GM21717 (cell line): ENCODE measurements around the gene SEMA3C.

Experiments
- ATAC-seq: cut with Tn5 transposase; IDR thresholded peaks from one replicate; pipeline ENCODE4 v1.9.1; 2021; ENCODE audit warnings: mild to moderate bottlenecking, moderate library complexity; ENCODE audit not compliant: unreplicated experiment

Gene SEMA3C

DNA sequence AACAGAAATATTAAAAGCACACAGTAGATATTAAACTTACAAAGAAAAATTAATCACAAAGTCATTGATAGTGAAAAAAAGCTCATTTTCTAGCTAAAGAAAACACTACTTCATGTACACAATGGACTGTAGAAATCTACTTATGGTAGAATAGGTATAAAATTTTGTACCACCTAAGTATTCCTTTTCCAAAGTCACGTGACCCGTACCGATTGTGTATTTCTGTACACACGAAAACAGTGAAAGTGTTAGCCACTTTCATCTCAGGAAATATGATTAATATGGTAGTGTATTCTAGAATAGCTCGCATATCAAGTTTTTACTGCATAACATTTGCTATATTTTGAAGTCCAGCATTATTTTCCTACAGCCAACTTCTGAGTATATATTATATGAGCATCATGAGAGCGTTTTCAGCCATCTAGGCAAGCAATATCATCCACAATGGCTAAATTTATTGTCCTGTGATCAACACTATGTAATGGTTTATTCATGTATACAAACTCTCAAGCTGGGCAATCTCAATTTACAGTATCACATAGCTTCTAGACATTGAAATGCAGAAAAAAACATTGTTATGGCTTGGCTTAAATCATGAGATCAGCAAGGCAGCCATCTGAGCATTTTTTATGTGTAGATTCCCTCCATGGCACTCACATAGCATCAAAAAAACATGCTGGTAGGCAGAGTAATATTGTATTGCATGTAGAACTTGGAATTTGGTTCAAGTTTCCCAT lies 165.7 kb downstream of the SEMA3C start:
- ATAC-seq: no peak

DNA sequence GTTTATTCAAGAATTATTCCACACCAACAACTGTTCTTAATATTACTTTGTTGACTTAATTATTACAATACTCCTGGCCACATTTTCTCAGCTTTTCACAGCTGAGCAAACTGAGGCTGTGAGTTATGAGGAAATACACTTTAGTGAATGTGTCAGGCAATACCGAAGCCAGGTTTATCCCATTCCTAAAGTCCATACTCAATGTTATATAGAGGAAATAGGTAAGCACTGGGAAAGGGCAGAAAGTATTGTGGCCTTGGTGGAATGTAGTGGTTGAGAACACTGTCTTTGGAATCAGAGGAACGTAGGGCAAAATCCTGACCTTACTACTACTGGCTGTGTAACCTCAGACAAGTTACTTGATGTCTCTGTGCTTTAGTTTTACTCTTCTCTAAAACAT lies 169.6 kb downstream of the SEMA3C start:
- ATAC-seq: no peak

DNA sequence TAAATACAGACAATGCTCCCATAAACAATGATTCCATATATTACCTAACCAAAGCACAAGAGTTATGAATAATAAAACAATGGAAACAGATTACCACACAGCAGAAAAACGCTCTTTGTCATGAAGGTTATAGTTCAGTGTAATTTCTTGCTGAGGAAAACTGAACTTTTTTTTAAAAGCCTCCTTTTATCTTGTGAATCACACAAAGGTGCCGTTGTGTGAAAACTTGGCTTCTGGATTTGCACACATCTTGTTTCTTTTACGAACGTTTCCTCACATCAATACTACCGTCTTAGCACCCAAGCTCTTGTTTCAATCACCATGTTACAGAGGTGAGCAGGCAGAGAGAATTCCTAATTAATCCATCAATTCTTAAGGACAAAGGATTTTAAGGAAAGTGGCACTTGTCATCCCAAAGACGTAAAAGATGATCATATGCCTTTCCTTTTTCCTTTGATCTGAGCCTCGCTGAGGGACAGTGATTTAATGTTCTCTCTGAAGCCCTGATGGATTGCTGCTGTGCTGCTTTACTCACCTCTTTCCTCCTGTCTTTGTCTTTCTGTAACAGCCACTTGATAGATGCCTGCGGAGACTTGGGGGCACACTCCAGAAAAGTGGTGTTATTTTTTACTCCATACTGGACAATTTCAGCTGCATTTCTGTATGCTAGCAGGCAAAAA lies 170.3 kb downstream of the SEMA3C start:
- ATAC-seq: no peak

DNA sequence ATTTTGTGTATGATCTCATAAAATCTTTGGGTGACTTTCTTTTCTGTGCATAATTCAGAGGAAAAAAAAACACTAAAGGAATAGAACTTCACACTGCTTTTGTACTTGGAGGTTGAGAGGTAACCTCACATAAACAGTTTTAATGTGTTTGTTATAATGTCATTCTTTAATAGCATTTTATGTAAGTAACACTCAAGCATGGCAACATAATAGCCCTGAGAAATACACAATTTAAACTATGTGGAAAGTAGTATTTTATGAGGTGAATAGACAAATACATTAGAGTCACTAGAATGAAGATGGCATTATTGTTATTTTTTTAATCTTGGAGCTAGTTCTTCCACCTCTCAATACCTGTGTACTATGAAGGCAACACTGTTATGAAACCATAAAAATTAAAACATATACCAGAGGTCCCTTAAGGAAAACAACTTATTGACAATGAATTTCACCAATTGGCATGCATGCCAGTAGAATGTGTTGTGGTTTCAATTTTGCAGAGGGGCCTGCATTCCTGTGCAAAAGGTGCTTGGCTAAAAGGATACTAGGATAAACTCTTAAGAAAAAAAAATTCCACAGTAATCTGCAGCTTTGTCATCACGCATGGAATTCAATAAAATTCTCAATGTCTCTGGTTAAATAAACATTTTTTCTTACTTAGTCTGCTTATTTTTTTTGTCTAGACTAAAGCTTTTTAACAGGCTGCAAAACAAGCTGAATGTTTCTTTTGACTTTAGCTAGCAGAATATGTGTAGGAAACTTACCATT lies 177.9 kb downstream of the SEMA3C start:
- ATAC-seq: no peak

DNA sequence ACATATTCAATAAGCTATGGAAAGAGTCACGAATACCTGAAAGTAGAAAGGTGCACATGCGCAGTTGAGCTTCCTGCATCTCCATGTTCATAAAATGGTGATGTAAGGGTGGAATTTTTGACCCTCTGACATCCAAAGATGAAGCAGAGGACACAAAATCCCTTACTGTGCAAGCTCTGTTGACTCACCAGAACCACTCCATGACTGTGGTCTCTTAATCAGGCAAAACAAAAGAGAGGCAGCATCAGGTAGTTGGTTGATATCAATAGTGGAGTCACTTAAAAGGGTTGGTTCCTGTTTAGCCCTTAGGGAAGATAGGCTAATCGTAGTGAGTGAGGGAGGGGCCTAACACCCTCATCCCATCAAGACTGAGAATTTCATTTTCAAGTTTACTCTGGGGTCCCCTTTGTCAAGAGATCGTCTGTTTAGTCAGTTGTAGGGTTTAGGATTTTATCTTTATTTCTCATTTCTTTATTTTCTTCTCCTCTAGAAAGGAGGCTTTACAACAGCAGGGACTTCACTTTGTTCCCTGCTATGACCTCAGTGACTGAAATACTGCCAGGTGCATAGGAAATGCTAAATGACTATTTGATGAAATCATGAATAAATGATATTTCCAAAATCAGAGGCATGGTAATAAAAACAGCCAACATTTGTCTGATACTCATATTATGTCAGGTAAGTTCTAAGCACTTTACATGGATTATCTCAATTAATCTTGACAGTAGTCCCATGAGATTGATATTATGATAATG lies 182.3 kb downstream of the SEMA3C start:
- ATAC-seq: no peak

DNA sequence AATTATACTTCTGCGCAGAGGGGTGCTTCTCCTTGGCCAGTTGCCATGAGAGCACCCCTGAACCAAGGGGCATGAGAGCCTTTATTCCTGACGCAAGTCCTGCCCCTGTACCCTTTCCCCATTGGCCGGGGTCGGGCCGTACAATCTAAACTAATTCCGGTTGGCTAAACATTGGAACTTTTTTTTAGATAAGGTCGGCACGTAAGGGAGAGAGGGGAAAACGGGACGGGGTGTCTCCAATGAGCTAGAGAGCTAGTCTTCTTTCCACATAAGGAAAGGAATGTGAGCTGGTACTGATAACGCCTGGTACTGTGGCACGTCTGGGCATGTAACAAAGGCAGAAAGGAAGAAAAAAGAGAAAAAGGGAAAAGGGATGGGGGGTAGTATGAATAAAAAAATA lies 183.5 kb downstream of the SEMA3C start:
- ATAC-seq: no peak

DNA sequence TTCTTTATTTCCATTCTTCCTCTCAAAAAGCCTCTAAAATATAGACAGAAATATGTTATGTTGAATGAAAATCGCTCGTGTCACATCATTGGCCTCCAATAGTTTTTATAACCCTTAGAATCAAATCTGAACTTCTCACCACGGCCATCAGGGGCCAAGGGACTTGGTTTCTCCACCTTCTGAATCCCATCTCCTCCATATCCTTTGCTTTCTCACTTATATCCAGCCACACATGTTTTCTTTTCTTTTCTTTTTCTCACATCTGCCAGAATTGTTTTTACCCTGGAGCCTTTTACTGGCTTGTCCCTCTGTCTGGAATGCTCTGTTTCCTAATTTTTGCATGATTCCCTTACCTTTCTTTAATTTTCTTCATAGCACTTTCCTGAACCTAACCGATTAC lies 184.8 kb downstream of the SEMA3C start:
- no peak for ATAC-seq

DNA sequence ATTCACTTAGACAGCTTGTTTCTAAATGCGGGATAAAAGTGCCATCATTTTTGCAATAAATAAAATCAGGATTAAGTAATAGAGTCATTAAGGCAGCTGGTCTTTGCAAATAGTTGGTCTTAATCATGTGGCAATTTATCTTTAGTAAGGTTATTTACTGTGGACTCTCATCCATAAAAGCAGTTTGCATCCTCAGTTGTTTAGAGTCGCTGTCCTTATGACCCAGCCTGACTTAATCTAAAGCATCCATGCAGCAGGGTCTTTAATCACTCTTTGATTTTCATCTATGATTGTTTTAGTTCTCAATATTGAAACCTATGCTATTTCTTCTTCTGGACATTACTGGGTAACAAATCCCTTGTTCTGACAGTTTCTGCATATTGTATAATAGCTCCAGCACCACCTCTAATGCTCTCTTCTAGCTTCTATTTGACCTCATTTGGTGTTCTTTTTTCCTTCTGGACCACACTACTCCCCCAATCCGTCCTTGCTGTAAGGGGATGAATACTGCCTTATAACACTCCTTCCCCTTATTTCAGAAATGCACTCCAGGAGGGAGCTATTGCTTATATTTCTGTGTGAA lies 185.4 kb downstream of the SEMA3C start:
- no peak for ATAC-seq

DNA sequence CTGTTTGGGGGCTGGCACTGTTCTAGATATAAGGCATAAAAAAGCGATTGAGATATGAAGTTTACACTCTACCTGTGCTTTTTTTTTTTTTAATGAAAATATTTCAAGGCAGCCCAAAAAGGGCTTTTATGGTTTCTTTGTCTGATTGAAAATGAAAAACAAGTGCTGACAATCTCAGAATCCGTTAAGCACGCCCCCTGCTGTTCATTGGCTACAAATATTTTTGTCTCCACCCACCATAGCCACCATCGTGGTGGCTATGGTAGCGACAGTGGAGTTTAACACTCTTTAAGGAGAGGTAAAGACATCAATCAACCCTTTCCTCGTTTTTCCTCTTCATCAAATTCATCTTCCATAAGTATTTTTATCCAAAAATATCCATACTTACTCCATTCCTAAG lies 186.2 kb downstream of the SEMA3C start:
- no peak for ATAC-seq

DNA sequence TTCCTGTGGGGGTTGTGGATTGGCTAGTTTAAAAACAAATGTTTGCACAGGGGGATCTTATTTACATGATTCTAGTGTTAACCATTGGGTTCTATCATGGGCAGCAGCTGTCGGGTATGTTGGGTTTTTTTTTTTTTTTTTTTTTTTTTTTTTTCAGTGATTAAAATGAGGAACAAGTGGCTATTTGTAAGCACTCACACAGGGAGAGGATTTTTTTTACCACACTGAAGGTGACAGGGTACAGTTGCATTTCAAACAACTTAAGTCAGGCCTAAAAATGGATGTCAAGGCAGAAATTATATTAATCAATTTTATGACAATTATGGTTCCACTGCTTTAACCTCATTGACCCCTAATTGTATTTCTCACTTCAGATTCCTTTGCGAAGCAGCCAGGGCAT lies 187.6 kb downstream of the SEMA3C start:
- no peak for ATAC-seq

DNA sequence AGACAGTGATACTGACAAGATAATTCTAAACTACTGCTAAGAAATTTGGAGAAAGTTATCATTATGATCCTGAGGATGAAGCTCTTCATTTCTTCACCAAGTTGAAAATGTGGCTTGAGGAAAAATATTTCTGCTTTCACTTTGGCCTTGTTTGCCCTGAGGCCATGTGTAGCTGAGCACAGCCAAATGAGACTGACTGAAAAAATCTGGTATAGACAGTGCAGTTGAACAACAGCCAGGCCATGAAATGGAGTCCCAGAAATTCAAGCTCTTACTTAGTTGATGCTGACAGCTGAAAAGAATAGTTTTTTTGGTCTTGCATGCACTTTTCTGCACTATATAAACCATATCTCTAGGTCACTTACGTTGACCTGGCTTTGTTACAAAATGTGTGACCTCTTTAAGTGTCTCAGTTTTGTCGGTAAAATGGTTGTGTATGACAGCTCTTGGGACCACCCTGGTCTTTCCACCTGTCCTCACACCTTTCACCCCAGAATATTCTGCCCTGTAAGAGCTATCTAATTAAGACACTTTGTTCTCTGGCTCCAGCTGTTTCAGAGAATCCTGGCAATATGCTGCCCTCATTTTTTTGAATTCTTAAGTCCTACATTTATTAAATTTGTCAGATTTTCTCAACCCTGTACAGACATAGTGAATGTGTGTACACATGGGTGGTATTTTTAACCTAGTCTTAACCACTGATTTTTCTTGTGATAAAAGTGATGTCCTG lies 189.1 kb downstream of the SEMA3C start:
- no peak for ATAC-seq

DNA sequence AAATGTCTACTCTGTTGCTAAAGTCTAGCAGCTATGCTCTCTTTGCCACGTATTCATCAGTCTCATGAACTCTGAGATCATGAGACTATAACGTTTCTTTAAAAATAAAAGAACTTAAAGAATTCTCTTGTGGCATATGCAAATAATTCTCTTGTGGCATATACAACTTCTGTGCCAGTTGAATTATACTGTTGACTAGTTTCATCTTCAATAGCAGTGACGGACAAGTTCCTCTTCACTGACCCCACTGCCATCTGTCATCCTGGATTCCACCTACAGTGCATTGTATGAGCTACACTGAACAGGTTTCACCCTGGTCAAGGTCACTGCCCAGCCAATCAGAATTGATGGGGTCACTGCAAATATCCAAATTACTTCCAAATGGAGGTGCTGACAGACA lies 192.2 kb downstream of the SEMA3C start:
- no peak for ATAC-seq

DNA sequence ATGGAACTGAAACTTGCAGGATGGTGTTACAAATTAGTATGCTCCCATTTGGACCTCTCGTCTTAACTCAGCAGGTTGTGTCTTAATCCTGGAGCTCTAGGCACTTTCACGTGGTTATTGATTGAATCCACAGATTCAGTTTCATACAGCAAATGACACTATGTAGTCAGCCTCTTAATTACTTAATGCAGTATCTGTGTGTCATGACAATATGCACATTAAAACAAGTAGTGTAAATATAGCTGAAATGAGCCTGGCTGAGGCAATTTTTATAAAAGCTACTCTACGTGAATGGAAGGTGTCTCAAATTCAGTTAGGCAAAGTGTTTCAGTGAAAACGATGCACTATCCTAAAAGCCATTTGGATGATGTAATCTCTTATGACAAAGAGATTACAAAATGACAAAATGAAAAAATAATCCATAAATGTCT lies 193.7 kb downstream of the SEMA3C start:
- no peak for ATAC-seq

DNA sequence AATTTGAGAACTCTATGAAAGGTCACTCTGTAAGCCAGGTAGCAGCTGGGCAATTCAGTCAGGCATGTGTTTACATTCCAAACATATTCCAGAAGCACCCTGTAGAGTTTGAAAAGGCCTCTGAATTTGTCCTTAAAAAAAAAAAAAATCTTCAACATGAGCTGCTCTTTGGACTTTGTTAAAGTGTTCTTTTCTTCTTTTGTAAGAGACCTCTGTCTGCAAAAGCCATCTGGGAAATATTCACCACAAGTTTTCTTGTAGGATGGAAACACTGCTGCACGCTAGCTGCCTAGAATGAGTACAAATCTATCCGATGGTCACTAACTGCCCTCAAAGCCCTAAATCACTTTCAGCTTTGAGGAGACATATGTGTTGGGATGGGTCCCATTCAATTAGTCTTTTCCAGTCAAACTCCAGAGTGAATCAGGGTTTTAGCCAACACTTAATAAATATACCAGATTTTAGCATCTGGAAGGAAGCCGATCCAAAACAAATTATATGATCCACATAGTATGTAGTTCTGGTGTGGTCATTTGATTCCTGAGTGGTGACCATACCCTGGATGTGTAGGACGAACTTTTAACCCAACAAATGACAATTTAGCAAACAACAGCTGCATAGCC lies 194.5 kb downstream of the SEMA3C start:
- no peak for ATAC-seq

DNA sequence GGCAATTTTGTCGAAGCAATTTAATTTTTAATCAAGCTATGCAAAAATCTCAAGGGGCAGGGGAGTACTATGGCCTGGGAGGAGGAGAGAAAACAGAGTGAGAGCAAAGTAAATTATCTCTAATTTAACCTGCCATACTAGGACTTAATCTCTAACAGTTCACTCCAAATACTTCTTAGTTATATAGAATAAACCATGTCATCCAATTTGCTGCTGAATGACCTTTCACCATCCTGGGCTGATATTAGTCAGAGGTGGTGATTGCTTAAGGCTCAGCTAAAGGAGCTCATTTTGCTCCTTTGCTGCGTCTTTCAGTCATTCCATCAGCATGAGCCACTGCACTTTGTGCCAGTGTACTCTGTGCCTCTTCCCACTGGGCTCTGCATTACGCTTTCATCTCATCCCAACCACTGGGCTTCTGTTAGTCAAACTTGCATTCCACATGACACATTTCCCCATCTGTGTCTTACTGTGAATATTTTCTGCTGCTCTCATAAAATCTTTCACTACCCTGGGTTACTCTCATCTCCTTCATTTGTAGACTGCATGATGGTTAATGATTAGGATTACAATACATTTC lies 196.1 kb downstream of the SEMA3C start:
- no peak for ATAC-seq

DNA sequence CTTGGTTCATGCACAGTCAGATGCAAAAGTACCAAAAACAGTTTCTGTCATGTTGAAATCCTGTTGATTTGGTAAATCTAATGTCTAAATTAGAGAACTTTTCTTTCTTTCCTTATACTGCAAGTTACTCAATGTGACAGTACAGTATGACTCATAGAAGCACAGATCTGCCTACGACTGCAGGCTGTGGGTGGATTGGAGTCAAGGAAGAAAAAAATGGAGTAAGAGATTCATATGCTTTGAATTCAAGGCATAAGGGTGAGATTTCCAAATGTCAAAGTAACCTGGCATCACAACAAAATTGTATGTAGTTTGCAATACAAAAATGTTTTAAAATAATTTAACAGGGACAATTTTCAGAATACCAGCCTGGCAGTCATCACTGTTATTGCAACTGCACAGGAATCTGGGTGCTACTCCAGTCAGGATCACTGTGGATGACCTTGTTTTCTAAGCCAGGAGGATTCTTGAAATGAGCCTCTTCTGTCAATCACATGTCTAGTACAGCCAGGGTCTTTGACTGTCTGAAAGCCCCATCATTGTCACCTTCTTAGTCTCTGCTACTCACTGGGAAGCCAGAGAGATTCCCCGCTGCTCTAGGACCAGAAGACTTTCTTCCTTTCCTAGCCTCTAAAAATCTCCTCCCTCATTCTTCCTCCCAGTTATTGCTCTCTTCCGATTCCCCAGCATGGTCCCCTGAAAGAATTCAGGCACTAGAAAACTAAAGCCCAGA lies 196.8 kb downstream of the SEMA3C start:
- ATAC-seq: no peak

DNA sequence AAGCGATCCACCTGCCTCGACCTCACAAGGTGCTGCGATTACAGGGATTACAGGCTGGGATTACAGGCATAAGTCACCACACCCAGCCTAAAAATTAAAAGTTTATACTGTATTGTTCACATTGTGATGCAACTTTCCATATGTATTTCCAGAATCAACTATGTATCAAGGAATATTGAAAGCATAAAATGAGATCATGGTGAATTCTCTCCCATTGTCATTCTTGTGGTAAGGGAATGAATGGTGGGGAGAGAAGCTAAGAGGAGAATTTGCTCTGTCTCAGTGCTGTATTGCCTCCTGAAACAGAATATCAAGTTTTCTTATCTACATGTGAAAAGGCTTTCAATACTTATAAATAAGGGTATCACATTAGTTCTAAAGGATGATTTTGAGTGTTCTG lies 198.7 kb downstream of the SEMA3C start:
- no peak for ATAC-seq

DNA sequence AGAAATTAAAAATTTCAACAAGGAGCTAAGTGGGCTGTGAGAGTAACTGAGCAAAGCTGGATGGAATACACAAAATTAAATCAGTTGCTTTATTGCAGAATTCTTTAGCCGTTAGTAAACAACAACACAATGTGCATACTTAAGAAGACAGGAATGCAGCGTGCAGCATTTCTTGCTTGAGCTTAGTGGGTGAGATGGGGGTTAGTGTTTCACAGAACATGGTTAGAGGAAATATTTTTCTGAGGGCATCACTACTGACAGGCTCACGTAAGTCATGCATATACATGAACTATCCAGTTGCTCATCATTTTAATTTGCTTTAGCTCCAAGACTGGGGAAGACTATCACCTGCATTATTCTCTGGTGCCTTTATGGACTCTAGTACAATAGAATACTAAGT lies 199.6 kb downstream of the SEMA3C start:
- ATAC-seq: no peak

DNA sequence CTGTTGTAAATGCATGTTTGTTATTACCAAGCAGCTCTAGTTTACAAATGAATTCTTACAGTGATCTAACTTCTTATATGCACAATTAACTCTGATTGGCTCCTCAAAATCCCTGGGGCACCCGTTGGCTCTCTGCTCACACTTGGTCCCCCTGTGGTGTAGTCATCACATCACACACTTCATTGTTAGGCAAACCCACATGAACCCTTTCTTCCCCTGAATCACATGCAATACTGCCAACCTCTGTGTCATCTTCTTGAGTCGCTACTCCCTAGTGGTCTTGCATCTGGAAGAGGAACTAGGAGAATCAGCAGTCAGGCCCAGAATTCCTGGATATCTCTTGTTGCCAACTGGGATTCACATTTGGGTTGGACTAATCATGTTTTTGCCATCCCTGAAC lies 207.3 kb downstream of the SEMA3C start:
- ATAC-seq: no peak
